T-cell (primary cell): ENCODE measurements around the gene GNPNAT1. TPM values are rescaled to one million over a fixed set of nuclear protein-coding genes. Genes with fewer than 3 reads are reported as not detected.
A peak's percentile ranks its signal among the peaks of the same experiment; 100 is the strongest.

ENCODE experiments used
- ATAC-seq, 4 experiments: fragments of 200-7000 bp in 3 of 4; fragments of 150-1000 bp in 1 of 4; cut with Tn5 transposase; replicated peaks in 1 of 4; 1 replicate in 3 of 4; 2 replicates in 1 of 4; pipeline ENCODE4 v1.10.0; 2021; ENCODE audit warnings: moderate library complexity in 3 of 4, mild to moderate bottlenecking in 2 of 4, moderate number of reproducible peaks in 1 of 4
- CTCF ChIA-PET, 2 donors: fragments of 300-600 bp; sonication (Branson Sonifier 250); formaldehyde crosslinking; loops; one replicate each; lab custom pipeline; 2022; ENCODE audit warnings: antibody characterized with exemption in 2 of 2; lab: Charles Lee
- POLR2A ChIA-PET, 2 donors: fragments of 300-600 bp; sonication (Branson Sonifier 250); formaldehyde crosslinking; loops; one replicate each; lab custom pipeline; 2022; ENCODE audit warnings: antibody characterized with exemption in 2 of 2; lab: Charles Lee
- DNase-seq, 35 experiments: peaks; one replicate each; pipeline versions ENCODE4 v3.0.0 to v3.0.0-alpha.2; 2013 to 2023
- H3K27ac ChIP-seq: one replicate; pipeline ENCODE4 v1.5.1; 2013; ENCODE audit warnings: low read length
- H3K27me3 ChIP-seq, 2 experiments: replicated peaks in 1 of 2; 1 replicate in 1 of 2; 2 replicates in 1 of 2; pipeline versions ENCODE4 v1.6.1 to v1.7.0; 2013; ENCODE audit warnings: low read length in 1 of 2, mixed read lengths in 1 of 2; ENCODE audit not compliant: control insufficient read depth in 2 of 2, insufficient read depth in 2 of 2; ENCODE audit errors: extremely low read depth in 1 of 2
- H3K36me3 ChIP-seq, 2 donors: 1 replicate in 1 of 2; 2 replicates in 1 of 2; pipeline versions ENCODE4 v1.6.1 to v1.7.0; 2013; ENCODE audit warnings: low read length in 1 of 2; ENCODE audit not compliant: control insufficient read depth in 2 of 2, insufficient read depth in 1 of 2; ENCODE audit errors: extremely low read depth in 1 of 2
- H3K4me1 ChIP-seq, 2 experiments: 1 replicate in 1 of 2; 2 replicates in 1 of 2; pipeline versions ENCODE4 v1.6.1 to v1.7.0; 2013; ENCODE audit warnings: low read length in 2 of 2, mixed read lengths in 1 of 2; ENCODE audit not compliant: insufficient read depth in 2 of 2, control insufficient read depth in 1 of 2; ENCODE audit errors: extremely low read depth in 1 of 2
- H3K4me3 ChIP-seq, 2 donors: 1 replicate in 1 of 2; 2 replicates in 1 of 2; pipeline versions ENCODE4 v1.5.1 to v1.7.0; 2013; ENCODE audit warnings: mild to moderate bottlenecking in 2 of 2, low read length in 1 of 2, moderate library complexity in 1 of 2; ENCODE audit not compliant: control insufficient read depth in 1 of 2; ENCODE audit errors: extremely low read depth in 1 of 2
- H3K9me3 ChIP-seq: 2 replicates; pipeline ENCODE4 v1.7.0; 2013
- H3K27ac Mint-ChIP-seq, 2 donors: one replicate each; pipeline ENCODE4 v1.8.0; 2020 to 2021; ENCODE audit warnings: mild to moderate bottlenecking in 2 of 2, mixed read lengths in 2 of 2
- H3K27me3 Mint-ChIP-seq, 2 donors: one replicate each; pipeline ENCODE4 v1.8.0; 2021 to 2022; ENCODE audit warnings: mixed read lengths in 2 of 2
- H3K36me3 Mint-ChIP-seq: one replicate; pipeline ENCODE4 v1.8.0; 2021; ENCODE audit warnings: mixed read lengths
- H3K4me1 Mint-ChIP-seq, 3 donors: one replicate each; pipeline ENCODE4 v1.8.0; 2020 to 2022; ENCODE audit warnings: mixed read lengths in 3 of 3, mild to moderate bottlenecking in 1 of 3
- H3K4me3 Mint-ChIP-seq, 3 donors: one replicate each; pipeline ENCODE4 v1.8.0; 2020 to 2022; ENCODE audit warnings: mild to moderate bottlenecking in 3 of 3, mixed read lengths in 3 of 3, moderate library complexity in 3 of 3
- H3K9me3 Mint-ChIP-seq, 3 donors: one replicate each; pipeline ENCODE4 v1.8.0; 2020 to 2022; ENCODE audit warnings: mixed read lengths in 3 of 3
- WGBS: methylation state at CpG from one replicate; pipeline ENCODE4 v1.1.5; 2013; ENCODE audit warnings: missing lambda C conversion rate; ENCODE audit not compliant: insufficient coverage; 5-methylcytosine and 5-hydroxymethylcytosine counted together
- total RNA-seq, 35 experiments: library from RNA in 6 of 35; stranded (reverse) in 6 of 35; fragments of 120-200 nt in 1 of 35; gene quantifications; one replicate each; pipeline versions ENCODE4 v1.2.1 to v1.2.4 and lab custom pipeline; 2013 to 2026

GNPNAT1 gene
- total RNA-seq, 5 donors from 2014 or later (not counting 1 experiment from before 2014, with no cell fraction given) = 6.9 to 10.7 (median 8.9) TPM

GRCh38 chr14:52793061-52793460 lies 1.7 kb upstream of the GNPNAT1 start:
- H3K4me3 Mint-ChIP-seq = no peak overlapping the region
- no peaks in the 10 kb centered on the region for H3K36me3 Mint-ChIP-seq
- Histone ChIP-seq H3K9me3 (no peaks in the 10 kb centered on the region), H3K27me3 (no peaks in the 10 kb centered on the region), H3K27ac (no peak overlapping the region), H3K4me1 (peaks cover 11 to 21% of the 10 kb centered on the region in 2 experiments), H3K36me3 (no peaks in the 10 kb centered on the region), H3K4me3 (no peak overlapping the region)
- peak overlapping the region; percentile 69 to 71 for H3K27ac Mint-ChIP-seq
- H3K27me3 Mint-ChIP-seq = no peaks in the 10 kb centered on the region
- ChIA-PET CTCF (no interaction called here), POLR2A (no interaction called here)
- peaks cover 0 to 8% (median 2%) of the 10 kb centered on the region in 3 donors for H3K9me3 Mint-ChIP-seq
- ATAC-seq (no peak), DNase-seq (no peak)
- WGBS = no CpG with 5 or more reads among the region's 2 CpGs
- peaks cover 33 to 42% (median 41%) of the 10 kb centered on the region in 3 donors for H3K4me1 Mint-ChIP-seq

- peak overlapping the region; percentile 89 for H3K27ac Mint-ChIP-seq
- H3K36me3 ChIP-seq = no peaks in the 10 kb centered on the region
- peak overlapping the region; percentile 82 for H3K27ac ChIP-seq
- H3K9me3 ChIP-seq = no peaks in the 10 kb centered on the region
- ChIA-PET POLR2A (no interaction called here), CTCF (no interaction called here)
- no peaks in the 10 kb centered on the region for H3K27me3 ChIP-seq
- ATAC-seq (no peak), DNase-seq (no peak)
- peak overlapping the region; percentile 83 to 91 (median 89) for H3K4me3 Mint-ChIP-seq
- H3K27me3 Mint-ChIP-seq = no peaks in the 10 kb centered on the region
- H3K4me1 ChIP-seq = peaks cover 11 to 21% of the 10 kb centered on the region in 2 experiments
- peaks cover 37 to 45% (median 41%) of the 10 kb centered on the region in 3 donors for H3K4me1 Mint-ChIP-seq
- H3K36me3 Mint-ChIP-seq = no peaks in the 10 kb centered on the region
- 100% methylated on average over 4 of the region's 7 CpGs for WGBS
- H3K9me3 Mint-ChIP-seq = peaks cover 0 to 3% (median 2%) of the 10 kb centered on the region in 3 donors
- peak overlapping the region; percentile 54 to 56 for H3K4me3 ChIP-seq
These were observed 649 bp upstream of the GNPNAT1 start for GRCh38 chr14:52792097-52792415.

DNA sequence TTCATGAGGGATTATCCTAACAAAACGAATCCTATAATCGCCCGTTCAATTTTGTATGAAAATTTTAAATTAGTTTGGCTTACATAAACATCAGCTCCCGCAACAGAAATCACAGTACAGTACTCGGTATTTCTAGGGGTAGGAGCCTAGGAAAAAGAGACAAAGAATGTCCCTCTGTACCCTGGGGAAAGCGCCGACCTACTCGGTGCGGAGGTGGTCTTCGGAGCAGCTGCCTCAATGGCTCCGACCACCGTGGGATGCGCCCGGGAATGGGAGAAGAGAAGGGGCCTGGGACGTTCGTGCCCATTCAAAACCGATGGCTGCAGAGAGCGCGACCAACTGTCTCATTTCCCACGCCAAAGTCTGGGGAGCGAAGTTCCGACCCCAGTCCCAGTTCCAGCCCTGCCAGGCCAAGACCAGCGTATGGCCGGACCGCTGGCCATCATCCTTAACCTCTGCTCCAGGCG lies 618 bp downstream of the GNPNAT1 start:
- POLR2A ChIA-PET = interaction anchor here (0.6 to 1.0 kb wide), 3 partner anchors 36 to 503 kb away, joined by 3 to 11 read pairs (median 5); no protein-coding TSS in a partner anchor
- peaks cover 11 to 21% of the 10 kb centered on the region in 2 experiments for H3K4me1 ChIP-seq
- Mint-ChIP-seq H3K36me3 (no peaks in the 10 kb centered on the region), H3K4me3 (peak overlapping the region; percentile 84 to 91 (median 90)), H3K27me3 (no peaks in the 10 kb centered on the region), H3K9me3 (no peaks in the 10 kb centered on the region), H3K27ac (peak overlapping the region; percentile 76 to 78), H3K4me1 (peaks cover 38 to 45% (median 44%) of the 10 kb centered on the region in 3 donors)
- 0% methylated on average over 13 of the region's 26 CpGs for WGBS
- no peaks in the 10 kb centered on the region for H3K27me3 ChIP-seq
- CTCF ChIA-PET = interaction anchor here (0.6 to 0.7 kb wide), 3 partner anchors 17 to 59 kb away, joined by 3 to 4 read pairs (median 3); no protein-coding TSS in a partner anchor
- H3K27ac ChIP-seq = peak overlapping the region; percentile 7
- H3K4me3 ChIP-seq = peak overlapping the region; percentile 75 to 94
- DNase-seq (no peak), ATAC-seq (peak in 3 of 4 experiments; percentile 0 to 2 (median 0))
- H3K36me3 ChIP-seq = no peaks in the 10 kb centered on the region
- no peaks in the 10 kb centered on the region for H3K9me3 ChIP-seq

GRCh38 chr14:52790011-52790755 lies 1.2 kb downstream of the GNPNAT1 start:
- H3K36me3 Mint-ChIP-seq = no peaks in the 10 kb centered on the region
- H3K9me3 Mint-ChIP-seq = no peaks in the 10 kb centered on the region
- Histone ChIP-seq H3K27me3 (no peaks in the 10 kb centered on the region), H3K9me3 (no peaks in the 10 kb centered on the region), H3K27ac (no peak overlapping the region), H3K36me3 (no peaks in the 10 kb centered on the region), H3K4me3 (peak overlapping the region; percentile 75 to 94), H3K4me1 (peaks cover 11 to 21% of the 10 kb centered on the region in 2 experiments)
- H3K27ac Mint-ChIP-seq = peak overlapping the region; percentile 76 to 78
- ChIA-PET CTCF (interaction anchor here (0.6 to 0.7 kb wide), 3 partner anchors 18 to 58 kb away, joined by 3 to 4 read pairs (median 3); no protein-coding TSS in a partner anchor), POLR2A (interaction anchor here (0.6 to 1.0 kb wide), 2 partner anchors 48 to 503 kb away, joined by 3 to 11 read pairs; no protein-coding TSS in a partner anchor)
- H3K27me3 Mint-ChIP-seq = no peaks in the 10 kb centered on the region
- peak overlapping the region; percentile 84 to 91 (median 90) for H3K4me3 Mint-ChIP-seq
- ATAC-seq (no peak), DNase-seq (no peak)
- 53% methylated on average over 4 of the region's 18 CpGs for WGBS
- peaks cover 38 to 45% (median 44%) of the 10 kb centered on the region in 3 donors for H3K4me1 Mint-ChIP-seq

GRCh38 chr14:52789118-52789517 lies 2.3 kb downstream of the GNPNAT1 start:
- ATAC-seq = no peak
- no peaks in the 10 kb centered on the region for H3K27me3 ChIP-seq
- peaks cover 11 to 21% of the 10 kb centered on the region in 2 experiments for H3K4me1 ChIP-seq
- no peaks in the 10 kb centered on the region for H3K36me3 ChIP-seq
- ChIA-PET POLR2A (no interaction called here), CTCF (interaction anchor here in 1 of 2 donors (0.5 kb wide), 1 partner anchor 178 kb away, joined by 4 read pairs; no protein-coding TSS in a partner anchor)
- Mint-ChIP-seq H3K36me3 (no peaks in the 10 kb centered on the region), H3K4me3 (peak overlapping the region in 1 of 3 donors; percentile 13), H3K9me3 (no peaks in the 10 kb centered on the region), H3K27ac (no peak overlapping the region), H3K4me1 (peaks cover 38 to 45% (median 44%) of the 10 kb centered on the region in 3 donors), H3K27me3 (no peaks in the 10 kb centered on the region)
- H3K9me3 ChIP-seq = no peaks in the 10 kb centered on the region
- H3K4me3 ChIP-seq = no peak overlapping the region
- H3K27ac ChIP-seq = no peak overlapping the region
- 100% methylated on average over 1 of the region's 2 CpGs for WGBS
- no peak for DNase-seq

- DNase-seq (no peak), ATAC-seq (no peak)
- ChIA-PET POLR2A (no interaction called here), CTCF (interaction anchor here in 1 of 2 donors (0.7 kb wide), 1 partner anchor 55 kb away, joined by 3 read pairs; no protein-coding TSS in a partner anchor)
- Mint-ChIP-seq H3K27ac (no peak overlapping the region), H3K27me3 (no peaks in the 10 kb centered on the region), H3K9me3 (no peaks in the 10 kb centered on the region), H3K36me3 (no peaks in the 10 kb centered on the region), H3K4me3 (no peak overlapping the region), H3K4me1 (peaks cover 29 to 40% (median 38%) of the 10 kb centered on the region in 3 donors)
- H3K27me3 ChIP-seq = no peaks in the 10 kb centered on the region
- H3K4me3 ChIP-seq = no peak overlapping the region
- no peak overlapping the region for H3K27ac ChIP-seq
- H3K36me3 ChIP-seq = no peaks in the 10 kb centered on the region
- H3K4me1 ChIP-seq = peaks cover 11 to 17% of the 10 kb centered on the region in 2 experiments
- no peaks in the 10 kb centered on the region for H3K9me3 ChIP-seq
These were observed 4.5 kb downstream of the GNPNAT1 start for GRCh38 chr14:52786887-52787286.
